HepG2 (cell line): ENCODE data around the gene ZNF292. TPM values are rescaled to one million over a fixed set of nuclear protein-coding genes. Genes with fewer than 3 reads are reported as not detected.
A peak's percentile ranks its signal among the peaks of the same experiment; 100 is the strongest.

Experiments
- ATF1 ChIP-seq: IDR thresholded peaks from 2 replicates; pipeline ENCODE4 v1.6.1; 2016; ENCODE audit warnings: mild to moderate bottlenecking, control low read depth
- BCLAF1 ChIP-seq: fragments of 450-650 bp; IDR thresholded peaks from 2 replicates; pipeline ENCODE4 v1.6.1; 2017; ENCODE audit warnings: mild to moderate bottlenecking
- CHD2 ChIP-seq: IDR thresholded peaks from 2 replicates; pipeline ENCODE4 v1.6.1; 2011; ENCODE audit warnings: low read depth, low read length, improper control_type of control experiment
- CSRNP1 ChIP-seq: sonication (generic); formaldehyde crosslinking; IDR thresholded peaks from 2 replicates; pipeline ENCODE4 v1.8.1; 2023; ENCODE audit warnings: mild to moderate bottlenecking, missing genetic modification reagents
- FOXC1 ChIP-seq: sonication (generic); formaldehyde crosslinking; IDR thresholded peaks from 2 replicates; pipeline ENCODE4 v1.8.0; 2022; ENCODE audit warnings: mild to moderate bottlenecking, missing genetic modification reagents, borderline replicate concordance
- JUN ChIP-seq: sonication (generic); formaldehyde crosslinking; IDR thresholded peaks from 2 replicates; pipeline ENCODE4 v1.4.0; 2020; ENCODE audit warnings: mild to moderate bottlenecking, missing genetic modification reagents
- MEF2D ChIP-seq: sonication (generic); formaldehyde crosslinking; IDR thresholded peaks from 2 replicates; pipeline ENCODE4 v1.5.1; 2020; ENCODE audit warnings: mild to moderate bottlenecking, missing genetic modification reagents
- SMAD3 ChIP-seq: sonication (generic); formaldehyde crosslinking; IDR thresholded peaks from 2 replicates; pipeline ENCODE4 v1.4.0; 2020; ENCODE audit warnings: missing genetic modification reagents
- SRSF1 ChIP-seq: fragments of 200-400 bp; formaldehyde crosslinking; optimal IDR thresholded peaks from 2 replicates; pipeline ENCODE3; 2017; ENCODE audit warnings: mild to moderate bottlenecking, low read depth, low read length, moderate library complexity
- ZBTB1 ChIP-seq: sonication (generic); formaldehyde crosslinking; IDR thresholded peaks from 2 replicates; pipeline ENCODE4 v1.4.0; 2020; ENCODE audit warnings: missing genetic modification reagents, borderline replicate concordance
- ZC3H4 ChIP-seq: sonication (generic); formaldehyde crosslinking; IDR thresholded peaks from 2 replicates; pipeline ENCODE4 v1.4.0; 2020; ENCODE audit warnings: missing genetic modification reagents, borderline replicate concordance
- ZFP90 ChIP-seq: sonication (generic); formaldehyde crosslinking; IDR thresholded peaks from 2 replicates; pipeline ENCODE4 v1.8.0; 2022; ENCODE audit warnings: missing genetic modification reagents, mild to moderate bottlenecking, inconsistent platforms, borderline replicate concordance
- ZNF546 ChIP-seq: sonication (generic); formaldehyde crosslinking; conservative IDR thresholded peaks from 2 replicates; pipeline ENCODE4 v1.8.1; 2023; ENCODE audit warnings: mild to moderate bottlenecking, missing genetic modification reagents
- ZNF589 ChIP-seq: sonication (generic); formaldehyde crosslinking; conservative IDR thresholded peaks from 2 replicates; pipeline ENCODE4 v1.8.0; 2022; ENCODE audit warnings: mild to moderate bottlenecking, moderate library complexity, missing genetic modification reagents
- ZNF687 ChIP-seq: sonication (generic); formaldehyde crosslinking; IDR thresholded peaks from 2 replicates; pipeline ENCODE4 v1.5.1; 2020; ENCODE audit warnings: mild to moderate bottlenecking, missing genetic modification reagents, moderate library complexity
- ZNF781 ChIP-seq: sonication (generic); formaldehyde crosslinking; IDR thresholded peaks from 2 replicates; pipeline ENCODE4 v1.5.1; 2020; ENCODE audit warnings: borderline replicate concordance, mild to moderate bottlenecking, missing genetic modification reagents; ENCODE audit errors: not compliant biosample characterization
- ZNF782 ChIP-seq: sonication (generic); formaldehyde crosslinking; IDR thresholded peaks from 2 replicates; pipeline ENCODE4 v1.4.0; 2020; ENCODE audit warnings: missing genetic modification reagents, mild to moderate bottlenecking, borderline replicate concordance
- polyA plus RNA-seq, 8 experiments: library from polyadenylated mRNA; depleted of rRNA in 3 of 8; stranded (reverse) in 7 of 8; unstranded in 1 of 8; fragments of >200 nt; fragmentation: Illumina TruSeq in 4 of 8; extraction: Trizol in 4 of 8; gene quantifications; 2 replicates each; pipeline versions ENCODE4 v1.2.1 to v1.2.3, GENCODE V29; 2011 to 2016; ENCODE audit warnings: low read depth in 4 of 8, missing spikeins in 1 of 8, mixed read lengths in 1 of 8; ENCODE audit not compliant: insufficient read depth in 1 of 8
- total RNA-seq, 5 experiments: library from RNA; depleted of rRNA; stranded (reverse); fragments of >200 nt; fragmentation: Illumina TruSeq; extraction: Trizol; gene quantifications; 2 replicates each; pipeline ENCODE4 v1.2.3, GENCODE V29; 2016; ENCODE audit warnings: low read depth in 1 of 5
- TF ChIP-seq, protein P1 (sequence below): sonication (generic); formaldehyde crosslinking; IDR thresholded peaks from 2 replicates; pipeline ENCODE4 v1.9.0; 2021; ENCODE audit warnings: missing genetic modification reagents, mild to moderate bottlenecking, borderline replicate concordance

Gene ZNF292
- total and polyA plus RNA-seq, 2 of the 13 experiments (the other 11 are each of a cell fraction or from before 2014, with no cell fraction given), result 9.9 to 12.8 TPM

GRCh38 chr6:87154993-87155841 is at the start of gene ZNF292 (continued):
- TF ChIP-seq, protein P1, sequence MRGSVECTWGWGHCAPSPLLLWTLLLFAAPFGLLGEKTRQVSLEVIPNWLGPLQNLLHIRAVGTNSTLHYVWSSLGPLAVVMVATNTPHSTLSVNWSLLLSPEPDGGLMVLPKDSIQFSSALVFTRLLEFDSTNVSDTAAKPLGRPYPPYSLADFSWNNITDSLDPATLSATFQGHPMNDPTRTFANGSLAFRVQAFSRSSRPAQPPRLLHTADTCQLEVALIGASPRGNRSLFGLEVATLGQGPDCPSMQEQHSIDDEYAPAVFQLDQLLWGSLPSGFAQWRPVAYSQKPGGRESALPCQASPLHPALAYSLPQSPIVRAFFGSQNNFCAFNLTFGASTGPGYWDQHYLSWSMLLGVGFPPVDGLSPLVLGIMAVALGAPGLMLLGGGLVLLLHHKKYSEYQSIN (CRISPR knock-in tag), result no peak
- TF ChIP-seq ZNF687 (peak; percentile 99), FOXC1 (peak; percentile 99), ZFP90 (CRISPR knock-in tag) (peak; percentile 69), ZNF589 (peak; percentile 99), ZC3H4 (CRISPR knock-in tag) (no peak), ZNF781 (CRISPR knock-in tag) (peak; percentile 95), ZBTB1 (CRISPR knock-in tag) (no peak), CHD2 (peak; percentile 31; the same call in 1 of the 2 replicates), MEF2D (CRISPR knock-in tag) (peak; percentile 97; the same call in 1 of the 2 replicates), ZNF782 (CRISPR knock-in tag) (no peak; the same call in 1 of the 2 replicates), JUN (CRISPR knock-in tag) (peak; percentile 33; the same call in 1 of the 2 replicates), ATF1 (no peak), SMAD3 (CRISPR knock-in tag) (peak; percentile 81), SRSF1 (peak; percentile 60), CSRNP1 (peak; percentile 76), BCLAF1 (no peak), ZNF546 (CRISPR knock-in tag) (peak; percentile 87; the same call in 1 of the 2 replicates)
